SIG-M5 treated with dmso at 0.1 percent for 504 hours (cell line): ENCODE results near the gene CD19.
"Not testable (repeated sequence)": the region's sequence is repeated elsewhere in the genome, so short reads cannot be mapped to it uniquely, and the experiment has no call there.

Experiments used
- DNase-seq: peaks from one replicate; lab custom pipeline; 2025; ENCODE audit not compliant: unreplicated experiment; lab: John Stamatoyannopoulos, UW

Gene CD19

GRCh38 chr16:28905800-28906372 is 25.9 kb upstream of the CD19 start:
- DNase-seq = no peak

GRCh38 chr16:28910086-28911031 is 21.4 kb upstream of the CD19 start:
- DNase-seq = no peak

GRCh38 chr16:28912558-28912957 is 19.2 kb upstream of the CD19 start:
- DNase-seq = no peak

GRCh38 chr16:28913946-28914724 is 17.6 kb upstream of the CD19 start:
- DNase-seq = no peak

- DNase-seq = no peak
Observed at GRCh38 chr16:28915181-28915580, 16.6 kb upstream of the CD19 start.

GRCh38 chr16:28917095-28917494 is 14.7 kb upstream of the CD19 start:
- DNase-seq = no peak

- DNase-seq = no peak
Observed at GRCh38 chr16:28918698-28919097, 13.1 kb upstream of the CD19 start.

GRCh38 chr16:28923231-28923587 is 8.6 kb upstream of the CD19 start:
- DNase-seq = no peak

- peak; percentile 84 for DNase-seq
Observed at GRCh38 chr16:28923652-28924398, 7.9 kb upstream of the CD19 start.

- DNase-seq = no peak
Observed at GRCh38 chr16:28924399-28924761, 7.4 kb upstream of the CD19 start.

GRCh38 chr16:28924762-28925385 is 6.9 kb upstream of the CD19 start, which contains the start of gene RABEP2:
RABEP2 (minus strand) TSS chr16:28925238; CDS start chr16:28925163, 75 bp downstream.
- DNase-seq = peak; percentile 84

- peak; percentile 71 for DNase-seq
Observed at GRCh38 chr16:28925386-28926228, 6.2 kb upstream of the CD19 start.

- DNase-seq = not testable (repeated sequence)
Observed at GRCh38 chr16:28926284-28926683, 5.5 kb upstream of the CD19 start.

- DNase-seq = no peak
Observed at GRCh38 chr16:28927815-28928214, 4.0 kb upstream of the CD19 start.

GRCh38 chr16:28930203-28930602 is 1.6 kb upstream of the CD19 start:
- DNase-seq = no peak

GRCh38 chr16:28930652-28931051 is 1.1 kb upstream of the CD19 start:
- DNase-seq = no peak

- no peak for DNase-seq
Observed at GRCh38 chr16:28932339-28933141, 769 bp downstream of the CD19 start.

GRCh38 chr16:28933171-28933570 is 1.4 kb downstream of the CD19 start:
- no peak for DNase-seq

GRCh38 chr16:28935346-28935745 is 3.6 kb downstream of the CD19 start:
- no peak for DNase-seq
